Astrocyte of the hippocampus (primary cell): ENCODE measurements around the gene B3GALT5.
A peak's percentile ranks its signal among the peaks of the same experiment; 100 is the strongest.

Experiments
- DNase-seq: peaks from one replicate; pipeline ENCODE4 v3.0.0; 2011; ENCODE audit warnings: low read depth, low spot score

The B3GALT5 gene

GRCh38 chr21:39696196-39696595 lies 83.5 kb downstream of the B3GALT5 start:
- DNase-seq, result no peak

DNA sequence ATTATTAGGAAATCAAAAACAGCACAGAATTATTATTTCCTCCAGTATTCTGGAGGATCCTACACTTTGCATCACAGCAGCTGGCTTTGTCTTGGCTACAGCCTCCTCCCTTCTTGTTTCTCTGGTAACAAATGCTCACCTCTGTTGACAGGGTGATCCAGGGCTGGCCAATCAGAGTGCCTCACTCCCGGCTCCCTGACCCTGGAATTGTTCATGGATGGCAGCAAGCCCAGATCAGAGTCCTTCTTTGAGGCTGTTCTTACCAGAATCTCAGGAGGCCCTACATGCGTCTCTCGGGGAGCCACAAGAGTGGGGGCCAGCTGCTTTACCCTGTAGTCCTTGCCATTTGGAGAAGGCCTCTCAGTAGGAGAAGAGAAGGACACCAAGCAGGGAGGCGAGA lies 83.9 kb downstream of the B3GALT5 start:
- DNase-seq, result peak; percentile 37

DNA sequence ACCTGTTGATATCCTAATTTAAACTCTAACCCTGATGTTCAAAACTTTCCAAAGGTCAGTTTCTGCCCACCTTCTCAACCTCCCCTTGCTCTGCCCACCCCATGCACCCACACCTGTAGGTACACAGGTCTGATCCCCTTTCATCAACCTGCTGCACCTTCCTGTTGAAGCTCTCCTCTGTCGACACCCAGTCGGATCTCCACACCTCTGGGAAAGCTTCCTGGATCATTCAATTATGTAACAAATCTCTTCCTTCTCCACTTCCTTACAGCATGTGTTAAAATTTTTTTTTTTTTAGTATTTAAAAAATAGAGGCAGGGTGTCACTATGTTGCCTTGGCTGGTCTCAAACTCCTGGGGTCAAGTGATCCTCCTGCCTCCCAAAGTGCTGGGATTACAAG lies 87.6 kb downstream of the B3GALT5 start:
- no peak for DNase-seq

GRCh38 chr21:39703578-39703977 lies 90.8 kb downstream of the B3GALT5 start:
- DNase-seq, result no peak

GRCh38 chr21:39705849-39706248 lies 93.1 kb downstream of the B3GALT5 start:
- no peak for DNase-seq

GRCh38 chr21:39707316-39707715 lies 94.6 kb downstream of the B3GALT5 start:
- no peak for DNase-seq

DNA sequence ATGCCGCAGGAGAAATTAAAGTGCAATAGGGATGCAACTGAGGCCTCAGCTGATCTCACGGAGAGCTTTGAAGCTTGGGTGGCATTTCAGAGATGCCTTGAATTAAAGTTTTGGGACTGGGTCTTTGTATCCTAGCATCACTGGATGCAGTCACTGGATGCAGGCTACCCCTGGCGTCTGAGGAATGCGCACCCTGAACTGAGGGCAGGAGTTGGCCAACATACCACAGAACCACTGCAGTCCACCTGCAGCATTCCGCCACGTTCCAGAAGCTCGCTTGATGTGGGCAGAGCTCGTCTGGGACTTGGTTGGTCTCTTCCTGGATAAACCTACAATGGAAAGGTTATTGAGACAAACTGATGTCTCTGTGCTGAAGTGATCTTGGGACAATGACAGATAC lies 98.1 kb downstream of the B3GALT5 start:
- no peak for DNase-seq

DNA sequence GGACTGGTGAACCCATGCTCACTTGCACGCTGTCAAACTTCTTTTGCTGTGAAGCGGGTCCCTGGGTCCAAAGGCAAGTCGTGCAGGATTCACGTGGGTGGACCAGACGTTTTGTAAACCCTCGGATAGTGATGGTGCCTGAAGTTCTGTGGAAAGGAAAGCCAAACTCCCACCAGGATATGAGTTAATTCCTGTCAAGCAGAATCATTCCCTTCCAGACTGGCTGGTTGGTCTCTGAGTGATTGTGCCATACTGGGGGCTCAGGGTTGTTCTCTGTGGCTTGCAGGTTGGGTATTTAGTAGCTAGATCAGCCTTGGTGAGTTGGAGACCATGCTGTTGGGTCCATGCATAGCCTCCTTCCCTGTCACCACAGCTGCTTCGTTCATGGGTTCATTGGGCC lies 99.5 kb downstream of the B3GALT5 start:
- DNase-seq, result no peak

DNA sequence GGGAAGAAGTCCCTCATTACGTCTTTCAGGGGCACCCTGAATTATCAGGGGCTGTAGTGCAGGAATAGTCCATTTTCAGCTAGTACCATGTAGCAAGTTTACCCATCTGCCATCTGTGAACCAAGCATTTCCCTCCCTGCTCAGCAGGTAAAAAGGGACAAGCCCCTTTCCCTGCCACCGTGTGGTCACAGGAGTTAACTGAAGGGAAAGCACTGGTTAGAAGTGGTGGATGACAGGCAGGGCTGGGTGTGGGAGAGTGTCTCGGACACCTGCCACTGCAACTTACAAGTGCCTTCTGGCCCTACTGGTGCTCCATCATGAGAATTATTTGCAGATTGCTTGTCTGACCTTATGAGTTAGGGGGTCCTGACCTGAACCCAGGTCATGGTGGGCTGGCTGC lies 100.2 kb downstream of the B3GALT5 start:
- DNase-seq, result no peak

DNA sequence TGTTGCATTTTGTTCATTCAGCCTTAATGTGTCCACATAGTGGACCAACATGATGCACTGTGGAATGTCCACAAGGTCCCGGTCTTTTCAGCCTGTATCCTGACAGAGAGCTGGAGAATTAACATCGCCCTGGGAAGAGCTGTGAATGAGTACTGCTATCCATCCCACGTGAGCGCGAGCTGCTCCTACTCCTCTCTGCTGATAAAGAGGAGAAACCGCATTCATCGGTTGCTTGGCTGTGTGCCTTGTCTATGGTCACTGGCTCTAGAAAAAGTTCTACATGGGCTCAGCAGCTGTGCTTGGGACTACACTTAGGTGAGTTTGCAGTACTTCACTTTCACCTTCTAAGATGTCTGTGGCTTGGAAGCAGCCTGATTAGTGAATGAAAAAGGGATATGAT lies 101.2 kb downstream of the B3GALT5 start:
- DNase-seq, result no peak

DNA sequence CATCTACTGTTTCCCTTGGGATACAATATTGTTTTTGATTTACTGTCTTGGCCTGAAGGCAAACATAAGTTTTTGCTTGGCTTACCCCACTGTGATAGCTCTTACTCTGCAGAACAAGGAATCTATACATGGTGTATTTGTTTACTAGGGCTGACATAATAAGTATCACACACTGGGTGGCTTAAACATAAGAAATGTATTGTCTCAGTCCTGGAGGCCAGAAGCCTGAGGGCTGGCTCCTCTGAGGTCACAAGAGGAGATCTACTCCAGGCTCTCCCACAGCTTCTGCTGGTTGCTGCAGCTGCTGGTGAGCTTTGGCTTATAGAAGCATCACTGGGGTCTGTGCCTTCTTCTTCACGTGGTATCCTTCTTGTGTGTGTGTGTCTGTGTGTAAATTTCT lies 101.6 kb downstream of the B3GALT5 start:
- DNase-seq, result no peak

DNA sequence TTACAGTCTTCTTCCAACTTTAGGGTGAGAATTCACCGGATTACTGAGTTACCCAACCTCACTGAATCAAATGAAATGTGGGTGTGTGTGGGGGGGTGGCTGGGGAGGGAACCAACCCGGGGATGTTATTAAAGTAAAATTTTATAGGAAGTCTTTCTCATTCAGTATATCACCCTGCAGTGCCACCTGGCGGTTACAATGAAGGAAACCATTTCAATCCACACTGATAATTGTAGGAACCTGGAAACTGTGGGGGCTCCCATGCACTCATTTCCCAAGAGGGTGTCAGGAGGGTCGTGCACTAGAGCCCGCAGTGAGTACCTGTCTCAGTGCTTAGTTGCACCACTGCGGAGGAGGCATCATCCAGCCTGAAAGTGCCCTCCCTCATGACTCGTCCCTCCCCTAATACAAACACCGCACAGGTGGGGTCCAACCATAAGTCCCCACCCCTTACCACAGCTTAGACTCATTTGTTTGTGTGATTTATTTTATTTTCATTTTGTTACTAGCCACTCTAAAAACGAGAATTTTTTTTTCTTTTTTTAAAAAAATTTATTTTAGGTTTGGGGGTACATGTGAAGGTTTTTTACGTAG lies 103.2 kb downstream of the B3GALT5 start:
- peak; percentile 66 for DNase-seq

- no peak for DNase-seq
Observed at GRCh38 chr21:39720126-39720778, 107.5 kb downstream of the B3GALT5 start.

- DNase-seq, result no peak
Observed at GRCh38 chr21:39721885-39722284, 109.1 kb downstream of the B3GALT5 start.
